OCI-LY1 (cell line): ENCODE measurements around the gene FBXW11.

ENCODE experiments used
- EZH2 ChIP-seq: fragments of 200-600 bp; sonication (generic), shearing (Covaris generic); IDR thresholded peaks from 2 replicates; pipeline ENCODE4 v1.8.0; 2017; ENCODE audit warnings: borderline replicate concordance, mixed run types, mild to moderate bottlenecking, antibody characterized with exemption, low read length, moderate library complexity, mixed read lengths
- TF ChIP-seq, protein P1 (sequence below): fragments of 200-600 bp; sonication (generic), shearing (Covaris generic); IDR thresholded peaks from 2 replicates; pipeline ENCODE4 v1.5.1; 2017; ENCODE audit warnings: mild to moderate bottlenecking, antibody characterized with exemption, low read length, moderate library complexity, mixed read lengths

DNA sequence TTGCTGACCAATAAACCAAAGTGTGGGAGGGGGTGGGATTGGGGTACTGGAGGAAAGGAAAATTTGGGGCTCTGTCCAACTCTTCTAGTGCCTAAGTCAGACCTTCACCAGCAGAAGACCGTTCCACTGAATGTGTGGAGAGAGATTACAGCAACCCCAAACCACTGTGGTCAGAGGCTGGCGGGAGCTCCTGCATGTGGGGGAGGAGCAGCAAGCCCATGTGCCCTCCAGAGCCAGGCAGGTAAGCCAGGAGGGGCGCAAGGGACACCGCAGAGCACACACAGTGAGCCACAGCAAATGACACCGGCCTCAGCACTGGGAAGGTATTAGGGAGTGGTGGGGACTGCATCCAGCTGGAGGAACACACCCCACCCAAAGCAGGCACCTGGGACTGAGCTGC, 158.0 kb downstream of the FBXW11 start:
- TF ChIP-seq, protein P1, sequence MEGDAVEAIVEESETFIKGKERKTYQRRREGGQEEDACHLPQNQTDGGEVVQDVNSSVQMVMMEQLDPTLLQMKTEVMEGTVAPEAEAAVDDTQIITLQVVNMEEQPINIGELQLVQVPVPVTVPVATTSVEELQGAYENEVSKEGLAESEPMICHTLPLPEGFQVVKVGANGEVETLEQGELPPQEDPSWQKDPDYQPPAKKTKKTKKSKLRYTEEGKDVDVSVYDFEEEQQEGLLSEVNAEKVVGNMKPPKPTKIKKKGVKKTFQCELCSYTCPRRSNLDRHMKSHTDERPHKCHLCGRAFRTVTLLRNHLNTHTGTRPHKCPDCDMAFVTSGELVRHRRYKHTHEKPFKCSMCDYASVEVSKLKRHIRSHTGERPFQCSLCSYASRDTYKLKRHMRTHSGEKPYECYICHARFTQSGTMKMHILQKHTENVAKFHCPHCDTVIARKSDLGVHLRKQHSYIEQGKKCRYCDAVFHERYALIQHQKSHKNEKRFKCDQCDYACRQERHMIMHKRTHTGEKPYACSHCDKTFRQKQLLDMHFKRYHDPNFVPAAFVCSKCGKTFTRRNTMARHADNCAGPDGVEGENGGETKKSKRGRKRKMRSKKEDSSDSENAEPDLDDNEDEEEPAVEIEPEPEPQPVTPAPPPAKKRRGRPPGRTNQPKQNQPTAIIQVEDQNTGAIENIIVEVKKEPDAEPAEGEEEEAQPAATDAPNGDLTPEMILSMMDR = no peak
- TF ChIP-seq EZH2 = no peak
